Suppressor macrophage (primary cell): ENCODE data around the gene KAT8.

ENCODE experiments used
- DNase-seq, 4 experiments: peaks; one replicate each; pipeline ENCODE4 v3.0.0-alpha.2; 2020 to 2022
- total RNA-seq, 17 experiments: gene quantifications; one replicate each; lab custom pipeline; 2026; ENCODE audit warnings: mixed read lengths in 6 of 17, inconsistent platforms in 3 of 17; lab: John Stamatoyannopoulos, UW

KAT8 gene
- total RNA-seq = 12.5 to 42.1 (median 26.4) reads per million in 17 experiments

DNA sequence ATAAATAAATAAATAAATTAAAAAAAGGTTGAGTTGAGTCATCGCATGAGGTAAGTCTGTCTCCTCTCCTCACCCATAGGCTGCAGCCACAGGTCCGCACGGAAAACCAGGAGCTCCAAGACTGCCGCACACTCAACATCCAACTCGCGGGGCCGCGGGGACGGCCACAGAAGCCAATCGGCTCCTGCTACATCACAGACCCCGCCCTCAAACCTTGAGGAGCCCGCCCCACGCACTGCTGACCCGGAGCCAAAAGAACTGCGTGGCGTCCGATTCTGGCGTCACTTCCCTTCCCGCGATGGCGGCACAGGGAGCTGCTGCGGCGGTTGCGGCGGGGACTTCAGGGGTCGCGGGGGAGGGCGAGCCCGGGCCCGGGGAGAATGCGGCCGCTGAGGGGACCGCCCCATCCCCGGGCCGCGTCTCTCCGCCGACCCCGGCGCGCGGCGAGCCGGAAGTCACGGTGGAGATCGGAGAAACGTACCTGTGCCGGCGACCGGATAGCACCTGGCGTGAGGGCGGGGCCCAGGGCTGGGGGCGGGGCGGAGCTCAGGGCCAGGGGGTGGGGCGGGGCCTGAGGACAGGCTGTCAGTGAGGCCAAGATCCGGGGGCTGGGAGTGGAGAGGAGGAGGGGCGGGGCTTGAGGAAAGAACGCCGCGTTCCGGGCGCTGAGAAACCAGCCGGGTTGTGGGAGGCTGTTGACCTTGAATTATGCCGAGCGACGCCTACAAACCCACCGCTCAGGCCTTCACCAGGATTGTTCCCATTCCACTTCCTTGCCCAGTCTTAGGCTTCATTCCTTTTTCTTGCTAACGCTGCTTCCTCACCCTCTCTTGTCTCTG lies at the start of gene KAT8:
TSS of gene KAT8 (plus strand) at position 281 of the 839 bp plus-strand sequence. CDS start at position 299, 18 bp downstream.
- DNase-seq = peak; percentile 99 to 100 (median 99)

DNA sequence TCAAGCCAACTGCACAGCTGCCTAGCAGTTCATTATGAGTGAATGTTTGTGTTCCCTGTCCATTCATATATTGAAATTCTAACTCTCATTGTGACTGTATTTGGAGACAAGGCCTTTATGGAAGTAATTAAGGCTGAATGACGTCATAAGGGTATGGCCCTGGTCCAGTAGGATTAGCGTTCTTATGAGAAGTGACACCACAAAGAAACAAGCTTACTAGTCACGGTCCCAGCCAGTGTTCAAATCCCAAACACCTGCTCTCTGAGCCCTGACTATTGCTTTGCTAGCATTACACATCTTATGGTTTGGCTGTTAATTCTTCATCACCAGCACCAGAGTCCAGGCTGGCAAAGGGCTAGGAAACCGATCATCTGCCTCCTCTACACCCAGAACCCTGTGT lies 45.6 kb upstream of the KAT8 start:
- DNase-seq = peak; percentile 23 to 59 (median 38)

DNA sequence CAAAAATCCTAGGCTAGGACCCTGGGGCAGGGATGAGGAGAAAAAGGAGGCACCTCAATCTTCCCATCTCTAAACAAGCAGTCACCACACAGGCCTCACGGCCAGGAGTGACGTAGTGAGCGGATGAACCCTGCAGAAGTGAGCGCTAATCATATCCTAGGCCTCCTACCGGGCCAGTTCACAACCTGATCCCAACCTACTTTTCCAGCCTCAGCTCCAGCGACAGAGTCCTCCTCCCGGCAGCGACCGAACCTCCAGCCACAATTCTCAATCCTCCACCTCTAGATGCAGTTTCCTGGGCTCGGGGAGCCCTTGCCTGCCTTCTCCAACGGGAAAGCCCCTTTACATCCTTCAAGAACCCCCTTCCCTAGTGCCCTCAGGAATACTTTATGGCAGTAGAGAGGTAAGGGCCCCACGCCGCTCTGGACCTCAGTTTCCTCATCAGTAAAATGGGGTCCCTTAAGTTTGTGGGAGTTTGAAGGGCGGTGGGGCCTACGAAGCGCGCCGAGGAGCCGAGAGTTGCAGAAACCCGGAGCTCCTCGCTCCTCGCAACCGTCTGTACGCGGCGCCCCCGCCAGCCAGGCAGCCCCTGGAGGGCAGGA lies 44.8 kb upstream of the KAT8 start:
- peak in 3 of 4 experiments; percentile 44 to 50 (median 48) for DNase-seq

DNA sequence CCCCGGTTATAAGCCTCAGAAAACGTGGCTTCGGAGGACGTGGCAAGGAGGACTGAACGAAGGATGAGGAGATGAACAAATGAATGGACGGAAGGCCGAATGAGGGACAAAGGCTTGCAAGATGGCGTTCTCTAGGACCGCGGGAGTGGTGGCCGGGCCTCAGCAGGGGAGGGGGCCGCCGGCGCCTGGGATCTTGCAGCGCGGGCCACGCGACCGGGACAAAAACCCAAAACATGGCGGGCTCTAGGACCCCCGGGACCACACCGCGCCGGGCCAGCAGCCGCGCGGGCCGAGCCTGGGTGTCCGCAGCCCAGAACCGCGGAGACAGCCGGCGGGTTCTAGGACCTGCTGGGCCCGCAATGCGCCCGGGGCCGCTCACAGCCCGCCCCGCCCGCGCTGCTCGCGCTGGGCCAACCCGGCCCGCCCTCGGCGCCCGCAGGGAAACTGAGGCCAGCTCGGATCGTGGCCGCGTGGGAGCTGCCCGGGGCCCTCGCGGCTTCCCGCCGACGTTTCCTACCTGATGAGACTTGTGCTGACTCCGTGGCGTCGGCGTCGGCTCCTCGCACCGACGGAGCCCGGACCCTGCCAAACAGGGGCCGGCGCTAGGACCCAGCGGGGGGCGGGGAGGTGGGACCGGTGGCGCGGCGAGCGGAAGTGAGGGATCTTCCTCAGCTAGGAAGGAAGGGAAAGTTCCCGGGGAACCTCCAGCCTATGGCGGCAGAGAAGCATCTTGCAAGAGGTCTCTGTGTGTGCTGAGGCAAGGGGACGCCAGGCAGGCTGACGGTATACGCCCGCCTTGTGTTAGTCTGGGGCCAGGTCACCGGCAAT lies 44.1 kb upstream of the KAT8 start:
- peak; percentile 92 to 97 (median 96) for DNase-seq

DNA sequence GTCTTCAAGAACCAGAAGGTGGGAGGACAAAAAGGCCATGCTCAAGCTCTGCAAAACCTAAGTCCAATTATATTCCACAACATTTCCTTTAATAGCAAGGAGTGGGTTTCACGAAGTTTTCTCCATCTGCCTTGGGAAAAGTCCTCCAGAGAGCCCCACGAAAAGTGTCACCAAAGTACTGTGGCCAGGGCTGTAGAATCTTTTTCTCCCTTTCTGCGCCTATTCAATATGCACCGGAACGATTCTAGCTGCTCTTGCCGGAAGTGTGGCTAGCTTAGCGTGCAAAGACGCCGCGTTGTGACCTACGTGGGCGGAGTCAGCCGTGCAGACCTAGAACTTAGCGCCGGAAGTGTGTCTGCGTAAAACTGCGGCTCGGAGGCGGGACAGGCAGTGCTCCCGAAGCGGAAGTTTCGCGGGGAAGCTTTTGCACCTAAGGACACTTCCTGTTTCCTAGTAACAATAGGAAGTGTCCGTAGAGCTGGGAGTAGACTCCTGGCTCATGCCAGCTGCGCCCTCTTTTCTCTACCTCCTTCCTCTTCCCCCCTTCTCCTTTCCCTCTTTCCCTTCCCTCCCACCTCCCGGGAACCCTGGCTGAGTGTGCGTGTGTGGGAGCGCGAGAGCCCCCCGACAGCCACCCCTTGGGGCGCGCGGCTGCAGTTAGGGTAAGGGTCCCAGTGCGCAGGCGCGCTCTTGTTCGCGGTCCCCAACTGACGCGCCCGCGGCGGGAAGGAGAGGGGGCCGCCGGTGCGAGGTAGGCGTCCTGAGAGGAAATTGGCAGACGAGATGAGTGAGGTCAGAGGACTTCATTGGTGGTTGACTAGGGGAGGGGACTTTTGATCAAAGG lies 43.3 kb upstream of the KAT8 start, which contains the start of the genes ZNF646 and ZNF668:
TSS of gene ZNF646 (plus strand) at position 453 of the 844 bp plus-strand sequence. CDS start 1,903 bp downstream, outside the sequence.
TSS of gene ZNF668 (minus strand) at position 271 of the 844 bp plus-strand sequence. CDS start 9,781 bp downstream, outside the sequence.
- DNase-seq = peak; percentile 99 to 100 (median 100)

DNA sequence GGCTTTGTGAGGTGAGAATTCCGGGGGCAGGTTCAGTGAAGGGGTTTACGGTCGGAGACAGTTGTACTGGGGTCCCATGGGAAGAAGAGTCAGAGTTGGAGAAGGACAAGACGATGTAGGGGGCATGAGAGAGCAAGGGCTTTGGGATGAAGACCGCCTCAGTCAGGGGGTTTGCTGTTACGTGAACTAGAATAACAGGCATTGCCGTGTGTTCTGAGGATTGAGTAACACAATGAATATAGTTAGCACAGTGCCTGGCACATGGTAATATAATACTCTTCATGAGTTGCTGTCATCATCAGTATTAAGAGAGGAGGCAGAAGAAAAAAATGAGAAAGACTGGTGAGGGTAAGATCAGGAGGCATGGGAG lies 42.7 kb upstream of the KAT8 start:
- peak in 2 of 4 experiments; percentile 21 to 28 for DNase-seq

DNA sequence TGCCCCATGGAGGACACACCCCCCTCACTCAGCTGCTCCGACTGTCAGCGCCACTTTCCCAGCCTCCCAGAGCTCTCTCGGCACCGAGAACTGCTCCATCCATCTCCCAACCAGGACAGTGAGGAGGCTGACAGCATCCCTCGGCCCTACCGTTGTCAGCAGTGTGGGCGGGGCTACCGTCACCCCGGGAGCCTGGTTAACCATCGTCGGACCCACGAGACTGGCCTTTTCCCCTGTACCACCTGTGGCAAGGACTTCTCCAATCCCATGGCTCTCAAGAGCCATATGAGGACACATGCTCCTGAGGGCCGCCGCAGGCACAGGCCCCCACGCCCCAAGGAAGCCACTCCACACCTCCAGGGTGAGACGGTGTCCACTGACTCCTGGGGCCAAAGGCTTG lies 41.1 kb upstream of the KAT8 start:
- no peak for DNase-seq

DNA sequence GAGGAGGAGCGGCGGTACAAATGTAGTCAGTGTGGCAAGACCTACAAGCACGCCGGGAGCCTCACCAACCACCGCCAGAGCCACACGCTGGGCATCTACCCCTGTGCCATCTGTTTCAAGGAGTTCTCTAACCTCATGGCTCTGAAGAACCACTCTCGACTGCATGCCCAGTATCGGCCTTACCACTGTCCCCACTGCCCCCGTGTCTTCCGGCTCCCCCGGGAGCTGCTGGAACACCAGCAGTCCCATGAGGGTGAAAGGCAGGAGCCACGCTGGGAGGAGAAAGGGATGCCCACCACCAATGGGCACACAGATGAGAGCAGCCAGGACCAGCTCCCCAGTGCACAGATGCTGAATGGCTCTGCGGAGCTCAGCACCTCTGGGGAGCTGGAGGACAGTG lies 40.4 kb upstream of the KAT8 start:
- DNase-seq = no peak

DNA sequence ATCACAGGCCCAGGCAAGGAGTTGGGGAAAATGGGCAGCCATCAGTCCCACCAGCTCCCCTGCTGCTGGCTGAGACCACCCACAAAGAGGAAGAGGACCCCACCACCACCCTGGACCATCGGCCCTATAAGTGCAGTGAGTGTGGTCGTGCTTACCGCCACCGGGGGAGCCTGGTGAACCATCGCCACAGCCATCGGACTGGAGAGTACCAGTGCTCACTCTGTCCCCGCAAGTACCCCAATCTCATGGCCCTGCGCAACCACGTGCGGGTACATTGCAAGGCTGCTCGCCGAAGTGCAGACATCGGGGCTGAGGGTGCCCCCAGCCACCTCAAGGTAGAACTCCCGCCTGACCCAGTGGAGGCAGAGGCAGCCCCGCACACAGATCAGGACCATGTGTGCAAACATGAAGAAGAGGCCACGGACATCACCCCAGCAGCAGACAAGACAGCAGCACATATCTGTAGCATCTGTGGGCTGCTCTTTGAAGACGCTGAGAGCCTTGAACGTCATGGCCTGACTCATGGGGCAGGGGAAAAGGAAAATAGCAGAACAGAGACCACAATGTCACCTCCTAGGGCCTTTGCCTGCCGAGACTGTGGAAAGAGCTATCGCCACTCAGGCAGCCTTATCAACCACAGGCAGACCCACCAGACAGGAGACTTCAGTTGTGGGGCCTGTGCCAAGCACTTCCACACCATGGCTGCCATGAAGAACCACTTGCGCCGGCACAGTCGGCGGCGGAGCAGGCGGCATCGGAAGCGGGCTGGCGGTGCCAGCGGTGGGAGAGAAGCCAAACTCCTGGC lies 39.7 kb upstream of the KAT8 start:
- DNase-seq = no peak

DNA sequence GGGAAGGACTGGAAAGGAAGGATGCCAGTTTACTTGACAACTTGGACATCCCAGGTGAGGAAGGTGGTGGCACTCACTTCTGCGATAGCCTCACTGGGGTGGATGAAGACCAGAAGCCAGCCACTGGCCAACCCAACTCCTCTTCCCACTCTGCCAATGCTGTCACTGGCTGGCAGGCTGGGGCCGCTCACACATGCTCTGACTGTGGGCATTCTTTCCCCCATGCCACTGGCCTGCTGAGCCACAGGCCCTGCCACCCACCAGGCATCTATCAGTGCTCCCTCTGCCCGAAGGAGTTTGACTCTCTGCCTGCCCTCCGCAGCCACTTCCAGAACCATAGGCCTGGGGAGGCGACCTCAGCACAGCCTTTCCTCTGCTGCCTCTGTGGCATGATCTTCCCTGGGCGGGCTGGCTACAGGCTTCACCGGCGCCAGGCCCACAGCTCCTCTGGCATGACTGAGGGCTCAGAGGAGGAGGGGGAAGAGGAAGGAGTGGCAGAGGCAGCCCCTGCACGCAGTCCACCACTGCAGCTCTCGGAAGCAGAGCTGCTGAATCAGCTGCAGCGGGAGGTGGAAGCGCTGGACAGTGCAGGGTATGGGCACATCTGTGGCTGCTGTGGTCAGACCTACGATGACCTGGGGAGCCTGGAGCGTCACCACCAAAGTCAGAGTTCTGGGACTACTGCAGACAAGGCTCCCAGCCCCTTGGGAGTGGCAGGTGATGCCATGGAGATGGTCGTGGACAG lies 38.7 kb upstream of the KAT8 start:
- no peak for DNase-seq

DNA sequence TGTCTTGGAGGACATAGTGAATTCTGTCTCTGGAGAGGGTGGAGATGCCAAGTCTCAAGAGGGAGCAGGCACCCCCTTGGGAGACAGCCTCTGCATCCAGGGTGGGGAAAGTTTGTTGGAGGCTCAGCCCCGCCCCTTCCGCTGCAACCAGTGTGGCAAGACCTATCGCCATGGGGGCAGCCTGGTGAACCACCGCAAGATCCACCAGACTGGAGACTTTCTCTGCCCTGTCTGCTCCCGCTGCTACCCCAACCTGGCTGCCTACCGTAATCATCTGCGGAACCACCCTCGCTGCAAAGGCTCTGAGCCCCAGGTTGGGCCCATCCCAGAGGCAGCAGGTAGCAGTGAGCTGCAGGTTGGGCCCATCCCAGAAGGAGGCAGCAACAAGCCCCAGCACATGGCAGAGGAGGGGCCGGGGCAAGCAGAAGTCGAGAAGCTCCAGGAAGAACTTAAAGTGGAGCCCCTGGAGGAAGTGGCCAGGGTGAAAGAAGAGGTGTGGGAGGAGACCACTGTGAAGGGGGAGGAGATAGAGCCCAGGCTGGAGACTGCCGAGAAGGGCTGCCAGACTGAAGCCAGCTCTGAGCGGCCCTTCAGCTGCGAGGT lies 38.0 kb upstream of the KAT8 start:
- peak; percentile 26 to 58 (median 56) for DNase-seq

DNA sequence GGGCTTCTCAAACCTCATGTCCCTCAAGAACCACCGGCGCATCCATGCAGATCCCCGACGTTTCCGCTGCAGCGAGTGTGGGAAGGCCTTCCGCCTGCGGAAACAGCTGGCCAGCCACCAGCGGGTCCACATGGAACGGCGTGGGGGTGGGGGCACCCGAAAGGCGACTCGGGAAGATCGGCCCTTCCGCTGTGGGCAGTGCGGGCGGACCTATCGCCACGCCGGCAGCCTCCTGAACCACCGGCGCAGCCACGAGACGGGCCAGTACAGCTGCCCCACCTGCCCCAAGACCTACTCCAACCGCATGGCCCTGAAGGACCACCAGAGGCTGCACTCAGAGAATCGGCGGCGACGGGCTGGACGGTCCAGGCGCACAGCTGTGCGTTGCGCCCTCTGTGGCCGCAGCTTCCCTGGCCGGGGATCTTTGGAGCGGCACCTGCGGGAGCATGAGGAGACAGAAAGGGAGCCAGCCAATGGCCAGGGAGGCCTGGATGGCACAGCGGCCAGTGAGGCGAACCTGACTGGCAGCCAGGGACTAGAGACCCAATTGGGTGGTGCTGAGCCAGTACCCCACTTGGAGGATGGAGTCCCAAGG lies 37.3 kb upstream of the KAT8 start:
- DNase-seq = no peak

DNA sequence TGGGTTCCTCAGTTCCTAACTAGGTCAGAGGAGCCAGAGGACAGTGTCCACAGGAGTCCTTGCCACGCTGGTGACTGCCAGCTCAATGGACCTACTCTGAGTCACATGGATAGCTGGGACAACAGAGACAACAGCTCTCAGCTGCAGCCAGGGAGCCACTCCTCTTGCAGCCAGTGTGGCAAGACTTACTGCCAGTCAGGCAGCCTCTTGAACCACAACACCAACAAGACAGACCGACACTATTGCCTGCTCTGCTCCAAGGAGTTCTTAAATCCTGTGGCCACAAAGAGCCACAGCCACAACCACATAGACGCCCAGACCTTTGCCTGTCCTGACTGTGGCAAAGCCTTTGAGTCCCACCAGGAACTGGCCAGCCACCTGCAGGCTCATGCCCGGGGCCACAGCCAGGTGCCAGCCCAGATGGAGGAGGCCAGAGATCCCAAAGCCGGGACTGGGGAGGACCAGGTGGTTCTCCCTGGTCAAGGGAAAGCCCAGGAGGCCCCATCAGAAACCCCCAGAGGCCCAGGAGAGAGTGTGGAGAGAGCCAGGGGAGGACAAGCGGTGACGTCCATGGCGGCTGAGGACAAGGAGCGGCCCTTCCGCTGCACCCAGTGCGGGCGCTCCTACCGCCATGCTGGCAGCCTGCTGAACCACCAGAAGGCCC lies 36.6 kb upstream of the KAT8 start:
- DNase-seq = no peak

DNA sequence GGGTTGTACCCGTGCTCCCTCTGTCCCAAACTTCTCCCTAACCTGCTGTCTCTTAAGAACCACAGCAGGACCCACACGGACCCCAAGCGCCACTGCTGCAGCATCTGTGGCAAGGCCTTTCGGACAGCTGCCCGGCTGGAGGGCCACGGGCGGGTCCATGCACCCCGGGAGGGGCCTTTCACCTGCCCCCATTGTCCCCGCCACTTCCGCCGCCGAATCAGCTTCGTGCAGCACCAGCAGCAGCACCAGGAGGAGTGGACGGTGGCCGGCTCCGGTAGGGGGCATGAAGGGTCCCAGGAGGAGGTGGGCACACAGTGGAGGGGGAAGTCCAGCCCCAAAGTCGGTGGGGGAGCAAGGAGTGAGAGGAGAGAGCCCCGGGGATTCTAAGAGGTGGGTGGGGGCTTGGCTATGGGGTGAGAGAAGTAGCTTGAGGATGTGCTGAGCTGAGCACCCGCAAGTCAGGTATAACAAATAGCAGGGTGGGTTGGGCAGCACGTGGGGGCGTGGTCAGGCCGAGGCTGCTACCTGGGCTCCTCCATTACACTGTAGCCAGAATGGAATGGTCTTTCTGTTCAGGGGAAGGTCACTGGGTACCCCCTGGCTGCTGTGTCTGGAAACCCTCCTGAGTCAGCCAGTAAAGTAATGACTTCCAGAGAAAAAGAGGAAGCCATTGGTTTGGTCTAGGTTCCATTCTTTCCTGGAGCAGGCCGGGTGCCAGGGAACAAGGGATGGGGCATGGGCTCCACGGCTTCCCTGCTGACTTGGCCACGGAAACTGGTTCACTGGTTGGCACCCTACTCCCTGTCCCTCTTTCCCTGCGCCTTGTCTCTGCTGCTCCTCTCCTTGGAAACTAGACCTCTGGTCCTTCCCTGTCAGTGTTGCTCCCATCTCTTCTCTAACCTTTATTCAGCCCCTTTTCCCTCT lies 35.8 kb upstream of the KAT8 start:
- DNase-seq = peak; percentile 20 to 48 (median 48)

DNA sequence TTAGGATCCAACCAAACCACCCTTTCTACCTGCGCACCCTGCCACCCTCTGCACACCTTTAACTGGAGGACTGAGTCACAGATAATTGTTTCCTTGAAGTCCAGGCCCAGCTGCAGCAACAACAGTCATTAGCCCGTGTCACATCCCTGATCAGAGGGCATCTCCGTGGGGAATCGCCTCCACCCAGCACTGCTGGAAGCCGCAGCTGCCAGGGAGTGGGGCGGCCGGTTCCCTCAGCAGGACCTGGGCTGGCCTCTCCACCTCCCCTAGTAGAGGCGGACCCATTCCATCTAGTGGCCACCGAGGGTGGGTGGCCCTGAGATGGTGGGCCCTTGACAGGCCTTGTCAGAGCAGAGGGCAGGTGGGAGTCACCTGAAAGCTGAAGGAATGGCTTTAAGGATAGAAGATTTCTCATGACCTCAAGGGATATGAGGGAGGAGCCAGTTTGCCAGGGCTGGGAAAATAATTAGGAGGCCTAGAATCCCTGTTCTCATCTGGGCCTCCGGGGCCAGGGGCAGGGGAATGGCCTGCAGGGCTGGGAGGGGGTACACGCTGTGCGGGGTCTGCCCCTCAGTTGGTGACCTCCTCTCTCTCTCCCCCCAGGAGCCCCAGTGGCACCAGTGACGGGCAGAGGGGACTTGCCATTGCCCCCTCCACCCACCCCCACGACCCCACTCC lies 35.0 kb upstream of the KAT8 start:
- DNase-seq = no peak

DNA sequence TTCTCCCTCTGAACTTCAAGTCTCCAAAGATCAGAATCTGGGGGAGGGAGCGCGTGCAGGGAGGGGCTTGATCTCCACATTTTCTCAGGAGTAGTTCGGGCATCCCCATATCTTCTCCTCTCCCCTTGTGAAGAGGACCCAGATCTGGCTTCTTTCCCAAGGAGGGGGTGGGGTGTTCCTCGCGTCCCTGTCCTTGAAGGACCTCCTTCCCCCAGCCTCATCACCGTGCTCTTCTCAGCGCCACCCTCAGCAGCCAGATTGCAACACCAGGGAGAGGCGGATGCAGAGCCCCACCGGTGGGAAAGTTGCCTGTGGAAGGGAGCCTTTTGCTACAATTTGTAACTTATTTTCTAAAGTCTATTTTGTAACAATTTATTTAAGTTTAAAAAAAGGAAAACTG lies 34.4 kb upstream of the KAT8 start:
- DNase-seq = no peak

DNA sequence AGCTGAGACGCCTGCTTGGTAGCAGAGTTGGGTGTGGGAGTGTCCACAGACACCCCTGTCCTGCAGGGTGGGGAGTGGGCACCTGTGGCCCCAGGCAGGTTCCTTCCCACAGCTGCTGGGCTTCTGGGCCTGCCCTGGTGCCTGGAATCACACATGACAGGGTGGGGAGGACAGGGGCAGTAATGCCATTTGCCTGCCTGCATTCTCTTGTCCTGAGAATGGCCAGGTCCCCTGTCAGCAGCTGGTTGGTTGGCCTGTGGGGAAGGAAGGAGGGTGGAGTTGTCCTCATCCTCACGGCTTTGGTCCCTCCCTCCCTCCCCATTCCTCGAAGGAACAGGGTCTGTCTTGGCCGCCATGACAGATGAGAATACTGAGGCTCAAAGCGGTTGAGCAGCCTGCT lies 33.9 kb upstream of the KAT8 start:
- DNase-seq = no peak
